OCI-LY7 (cell line): Measurements from ENCODE around the gene CHN2. TPM values are rescaled to one million over a fixed set of nuclear protein-coding genes. Genes with fewer than 3 reads are reported as not detected.

ENCODE experiments used
- BruUV-seq: library from RNA; stranded (reverse); fragments of 400-500 nt; replicated peaks from 2 replicates; lab custom pipeline; 2021; lab: Mats Ljungman, UMichigan
- CTCF ChIA-PET: fragments of 300-600 bp; sonication (Branson Sonifier 250); formaldehyde crosslinking; loops from one replicate; lab custom pipeline; 2022; ENCODE audit warnings: antibody characterized with exemption; ENCODE audit not compliant: unreplicated experiment; lab: Charles Lee
- POLR2A ChIA-PET: fragments of 300-600 bp; sonication (Branson Sonifier 250); formaldehyde crosslinking; loops from one replicate; lab custom pipeline; 2022; ENCODE audit warnings: antibody characterized with exemption; lab: Charles Lee
- DNase-seq: peaks from one replicate; pipeline ENCODE4 v3.0.0-alpha.2; 2015; ENCODE audit warnings: low spot score
- H2AFZ ChIP-seq: fragments of 200-600 bp; sonication (generic), shearing (Covaris generic); 2 replicates; pipeline ENCODE4 v1.6.1; 2014; ENCODE audit warnings: mild to moderate bottlenecking, antibody characterized with exemption, low read length, moderate library complexity
- H3K27ac ChIP-seq: fragments of 200-600 bp; sonication (generic); 2 replicates; pipeline ENCODE4 v1.5.1; 2014; ENCODE audit warnings: mixed run types, low read depth, mild to moderate bottlenecking, moderate library complexity, low read length, inconsistent platforms; ENCODE audit not compliant: poor library complexity, severe bottlenecking
- H3K36me3 ChIP-seq: fragments of 200-600 bp; sonication (generic); 2 replicates; pipeline ENCODE4 v1.6.1; 2014; ENCODE audit warnings: mild to moderate bottlenecking, antibody characterized with exemption, low read length, moderate library complexity, mixed read lengths; ENCODE audit not compliant: insufficient read depth
- H3K4me1 ChIP-seq: fragments of 200-600 bp; sonication (generic); 2 replicates; pipeline ENCODE4 v1.5.1; 2014; ENCODE audit warnings: mild to moderate bottlenecking, low read length; ENCODE audit not compliant: insufficient read depth, poor library complexity, severe bottlenecking
- H3K4me2 ChIP-seq: fragments of 200-600 bp; sonication (generic); 2 replicates; pipeline ENCODE4 v1.6.1; 2014; ENCODE audit warnings: mild to moderate bottlenecking, low read length
- H3K4me3 ChIP-seq: fragments of 200-600 bp; sonication (generic); 2 replicates; pipeline ENCODE4 v1.5.1; 2014; ENCODE audit warnings: mild to moderate bottlenecking, low read depth, low read length; ENCODE audit not compliant: poor library complexity, severe bottlenecking
- H3K79me2 ChIP-seq: fragments of 200-600 bp; sonication (generic); 2 replicates; pipeline ENCODE4 v1.6.1; 2016; ENCODE audit warnings: low read depth, mild to moderate bottlenecking, low read length, moderate library complexity, mixed read lengths; ENCODE audit not compliant: insufficient read depth
- H3K9me2 ChIP-seq: fragments of 200-600 bp; sonication (generic); 2 replicates; pipeline ENCODE4 v1.6.1; 2016; ENCODE audit warnings: mild to moderate bottlenecking, low read length, mixed read lengths; ENCODE audit not compliant: insufficient read depth
- H3K9me3 ChIP-seq: fragments of 200-600 bp; sonication (generic); 2 replicates; pipeline ENCODE4 v1.6.1; 2014; ENCODE audit warnings: mild to moderate bottlenecking, mixed run types, low read length, mixed read lengths
- H4K20me1 ChIP-seq: fragments of 200-600 bp; sonication (generic); 2 replicates; pipeline ENCODE4 v1.6.1; 2014; ENCODE audit warnings: mild to moderate bottlenecking, antibody characterized with exemption, low read length, moderate library complexity, mixed read lengths; ENCODE audit not compliant: insufficient read depth
- CTCF ChIP-seq: fragments of 200-600 bp; sonication (generic); conservative IDR thresholded peaks from 2 replicates; pipeline ENCODE4 v1.5.1; 2014; ENCODE audit warnings: mild to moderate bottlenecking, antibody characterized with exemption, low read length, moderate library complexity, mixed read lengths
- EZH2phosphoT487 ChIP-seq: fragments of 200-600 bp; sonication (generic); IDR thresholded peaks from 2 replicates; pipeline ENCODE4 v1.6.1; 2018; ENCODE audit warnings: low read depth, borderline replicate concordance, mild to moderate bottlenecking, mixed run types, antibody characterized with exemption, low read length, moderate library complexity, mixed read lengths
- intact Hi-C: fragments of 100-400 bp; cut with micrococcal nuclease; formaldehyde crosslinking; loops from one replicate; pipeline ENCODE4 v1.10.0; 2022; ENCODE audit not compliant: unreplicated experiment
- total RNA-seq, 2 experiments: library from RNA; depleted of rRNA in 1 of 2; stranded (reverse); fragments of >200 nt in 1 of 2; shearing (Covaris generic) in 1 of 2; gene quantifications; 2 replicates each; pipeline ENCODE4 v1.2.3, GENCODE V29; 2014 to 2022

Gene CHN2
- total RNA-seq, 2 experiments from 2014 or later: not detected

GRCh38 chr7:29499932-29500331 lies 305.4 kb downstream of the CHN2 start:
- H3K4me1 ChIP-seq: no peaks in the 10 kb centered on the region
- TF ChIP-seq EZH2phosphoT487 (no peak), CTCF (no peak)
- H3K79me2 ChIP-seq: no peaks in the 10 kb centered on the region
- intact Hi-C loops: no loop called here
- H3K27ac ChIP-seq: no peak overlapping the region
- BruUV-seq: no TSS peak
- no peak overlapping the region for H3K4me2 ChIP-seq
- H3K9me3 ChIP-seq: no peaks in the 10 kb centered on the region
- no peaks in the 10 kb centered on the region for H4K20me1 ChIP-seq
- H3K9me2 ChIP-seq: no peaks in the 10 kb centered on the region
- ChIA-PET CTCF (no interaction called here), POLR2A (interaction anchor here (0.7 kb wide), 1 partner anchor 671 kb away, joined by 3 read pairs; no protein-coding TSS in a partner anchor)
- no peak for DNase-seq
- H2AFZ ChIP-seq: no peak overlapping the region
- no peaks in the 10 kb centered on the region for H3K36me3 ChIP-seq
- no peak overlapping the region for H3K4me3 ChIP-seq

DNA sequence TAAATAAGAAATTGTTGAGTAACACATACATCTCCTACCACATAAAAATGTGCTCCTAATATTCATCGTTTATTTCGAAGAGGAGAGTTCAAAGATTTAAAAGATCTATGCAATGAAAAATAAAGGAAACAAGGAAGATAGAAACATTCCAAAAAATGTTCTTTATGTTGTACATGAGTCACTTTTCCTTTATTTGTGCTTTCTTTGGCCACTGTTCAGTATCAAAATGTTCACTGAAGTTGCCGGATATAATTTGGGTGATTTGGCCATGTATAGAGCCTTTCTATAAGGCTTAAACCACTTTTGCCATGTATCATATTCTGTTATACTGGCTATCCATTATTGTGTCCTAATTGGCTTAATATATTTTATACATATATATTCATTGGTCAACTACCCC lies 306.1 kb downstream of the CHN2 start:
- Histone ChIP-seq H3K4me1 (no peaks in the 10 kb centered on the region), H3K79me2 (no peaks in the 10 kb centered on the region), H3K36me3 (no peaks in the 10 kb centered on the region), H3K27ac (no peak overlapping the region), H4K20me1 (no peaks in the 10 kb centered on the region), H3K4me3 (no peak overlapping the region), H3K9me3 (no peaks in the 10 kb centered on the region), H3K4me2 (no peak overlapping the region), H3K9me2 (no peaks in the 10 kb centered on the region), H2AFZ (no peak overlapping the region)
- CTCF ChIA-PET: no interaction called here
- DNase-seq: no peak
- POLR2A ChIA-PET: no interaction called here
- no TSS peak for BruUV-seq
- intact Hi-C loops: no loop called here
- TF ChIP-seq CTCF: no peak

- Histone ChIP-seq H3K4me1 (no peaks in the 10 kb centered on the region), H3K9me3 (no peaks in the 10 kb centered on the region), H4K20me1 (no peaks in the 10 kb centered on the region), H3K27ac (no peak overlapping the region), H3K4me3 (no peak overlapping the region), H3K4me2 (no peak overlapping the region), H3K36me3 (no peaks in the 10 kb centered on the region), H3K79me2 (no peaks in the 10 kb centered on the region), H3K9me2 (no peaks in the 10 kb centered on the region), H2AFZ (no peak overlapping the region)
- no peak for TF ChIP-seq CTCF
- no peak for TF ChIP-seq EZH2phosphoT487
- POLR2A ChIA-PET: no interaction called here
- BruUV-seq: no TSS peak
- intact Hi-C loops: no loop called here
- CTCF ChIA-PET: no interaction called here
- DNase-seq: no peak
Measured at GRCh38 chr7:29502133-29502532, 307.6 kb downstream of the CHN2 start.
